PC-9 (cell line): ENCODE measurements around the gene CRYBB1.

ENCODE experiments used
- EZH2 ChIP-seq: fragments of 200-600 bp; sonication (generic); IDR thresholded peaks from 2 replicates; pipeline ENCODE4 v1.8.0; 2017; ENCODE audit warnings: antibody characterized with exemption, low read depth
- TF ChIP-seq, protein P1 (sequence below): fragments of 200-600 bp; sonication (generic); conservative IDR thresholded peaks from 2 replicates; pipeline ENCODE4 v1.6.1; 2017; ENCODE audit warnings: mixed run types, antibody characterized with exemption, mild to moderate bottlenecking, moderate library complexity

DNA sequence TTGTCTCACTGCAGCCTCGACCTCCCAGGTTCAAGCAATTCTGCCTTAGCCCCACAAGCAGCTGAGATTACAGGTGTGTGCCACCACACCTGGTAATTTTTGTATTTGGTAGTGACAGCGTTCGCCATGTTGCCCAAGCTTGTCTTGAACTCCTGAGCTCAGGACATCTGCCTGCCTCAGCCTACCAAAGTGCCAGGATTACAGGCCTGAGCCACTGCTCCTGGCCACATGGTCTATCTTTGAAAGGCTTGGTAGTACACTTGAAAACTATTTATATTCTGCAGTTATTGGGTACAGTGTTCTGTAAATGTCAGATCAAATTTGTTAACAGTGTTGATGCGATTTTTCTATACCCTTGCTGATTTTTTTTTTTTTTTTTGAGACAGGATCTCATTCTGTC is 13.5 kb upstream of the CRYBB1 start:
- TF ChIP-seq, protein P1, sequence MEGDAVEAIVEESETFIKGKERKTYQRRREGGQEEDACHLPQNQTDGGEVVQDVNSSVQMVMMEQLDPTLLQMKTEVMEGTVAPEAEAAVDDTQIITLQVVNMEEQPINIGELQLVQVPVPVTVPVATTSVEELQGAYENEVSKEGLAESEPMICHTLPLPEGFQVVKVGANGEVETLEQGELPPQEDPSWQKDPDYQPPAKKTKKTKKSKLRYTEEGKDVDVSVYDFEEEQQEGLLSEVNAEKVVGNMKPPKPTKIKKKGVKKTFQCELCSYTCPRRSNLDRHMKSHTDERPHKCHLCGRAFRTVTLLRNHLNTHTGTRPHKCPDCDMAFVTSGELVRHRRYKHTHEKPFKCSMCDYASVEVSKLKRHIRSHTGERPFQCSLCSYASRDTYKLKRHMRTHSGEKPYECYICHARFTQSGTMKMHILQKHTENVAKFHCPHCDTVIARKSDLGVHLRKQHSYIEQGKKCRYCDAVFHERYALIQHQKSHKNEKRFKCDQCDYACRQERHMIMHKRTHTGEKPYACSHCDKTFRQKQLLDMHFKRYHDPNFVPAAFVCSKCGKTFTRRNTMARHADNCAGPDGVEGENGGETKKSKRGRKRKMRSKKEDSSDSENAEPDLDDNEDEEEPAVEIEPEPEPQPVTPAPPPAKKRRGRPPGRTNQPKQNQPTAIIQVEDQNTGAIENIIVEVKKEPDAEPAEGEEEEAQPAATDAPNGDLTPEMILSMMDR, result no peak
- no peak for TF ChIP-seq EZH2
